ENCODE measurements around the gene CARD9.

Gene CARD9

GRCh38 chr9:136380381-136380780 lies 6.9 kb upstream of the CARD9 start:
- Mint-ChIP-seq H3K9me3 (no peaks in the 10 kb centered on the region), H3K36me3 (peaks cover 9% of the 10 kb centered on the region), H3K27me3 (no peaks in the 10 kb centered on the region), H3K27ac (no peak overlapping the region), H3K4me3 (no peak overlapping the region), H3K4me1 (no peaks in the 10 kb centered on the region)
- no peak for DNase-seq
- CTCF ChIA-PET: no interaction called here

DNA sequence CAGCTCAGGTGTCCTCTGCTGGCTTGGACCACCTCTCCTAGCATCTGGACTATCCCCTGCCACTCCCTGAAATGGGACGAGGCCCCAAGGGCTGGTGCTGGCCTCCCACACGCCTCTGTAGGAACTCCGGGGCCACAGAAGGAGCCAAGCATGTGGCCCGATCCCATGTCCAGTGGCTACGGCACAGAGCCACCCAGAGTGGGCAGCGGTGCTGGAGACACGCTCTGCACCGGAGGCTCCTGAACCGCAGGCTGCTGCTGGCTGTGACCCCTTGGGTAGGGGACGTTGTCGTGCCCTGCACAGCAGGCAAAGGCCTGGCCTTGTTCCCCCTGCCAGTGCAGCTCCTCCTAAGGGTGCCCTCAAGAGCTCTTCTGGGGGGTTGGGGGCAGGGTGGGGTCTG lies 6.4 kb upstream of the CARD9 start:
- H3K4me3 Mint-ChIP-seq: no peak overlapping the region
- no peaks in the 10 kb centered on the region for H3K4me1 Mint-ChIP-seq
- H3K27me3 Mint-ChIP-seq: no peaks in the 10 kb centered on the region
- CTCF ChIA-PET: no interaction called here
- H3K36me3 Mint-ChIP-seq: peaks cover 6% of the 10 kb centered on the region
- H3K27ac Mint-ChIP-seq: no peak overlapping the region
- H3K9me3 Mint-ChIP-seq: no peaks in the 10 kb centered on the region
- DNase-seq: no peak

DNA sequence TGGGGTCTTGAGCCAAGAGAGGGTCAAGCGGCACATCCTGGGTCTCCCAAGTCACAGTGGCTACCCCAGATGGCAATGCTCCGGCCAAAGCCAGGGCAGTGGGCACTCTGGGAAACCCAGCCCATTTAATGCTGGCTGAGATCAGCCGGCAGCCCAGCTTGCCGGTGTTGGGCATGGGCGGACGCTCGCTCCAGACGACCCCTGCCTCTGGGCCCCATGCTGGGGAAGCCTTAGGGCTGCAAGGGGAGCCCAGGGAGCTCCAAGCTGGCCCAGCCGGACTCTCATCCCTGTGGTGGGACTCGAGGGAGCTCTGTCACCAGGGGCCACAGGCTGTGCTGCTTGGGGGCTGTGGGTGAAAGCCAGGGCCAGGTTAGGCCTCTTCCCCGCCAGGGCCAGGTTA lies 5.9 kb upstream of the CARD9 start:
- no peak for DNase-seq
- CTCF ChIA-PET: no interaction called here
- no peaks in the 10 kb centered on the region for H3K4me1 Mint-ChIP-seq
- no peak overlapping the region for H3K27ac Mint-ChIP-seq
- no peak overlapping the region for H3K4me3 Mint-ChIP-seq
- H3K36me3 Mint-ChIP-seq: peaks cover 2% of the 10 kb centered on the region
- no peaks in the 10 kb centered on the region for H3K27me3 Mint-ChIP-seq
- no peaks in the 10 kb centered on the region for H3K9me3 Mint-ChIP-seq

GRCh38 chr9:136379003-136379287 lies 5.5 kb upstream of the CARD9 start:
- no peak for DNase-seq
- CTCF ChIA-PET: no interaction called here
- Mint-ChIP-seq H3K4me3 (no peak overlapping the region), H3K27me3 (no peaks in the 10 kb centered on the region), H3K36me3 (peaks cover 2% of the 10 kb centered on the region), H3K4me1 (no peaks in the 10 kb centered on the region), H3K9me3 (no peaks in the 10 kb centered on the region), H3K27ac (no peak overlapping the region)

DNA sequence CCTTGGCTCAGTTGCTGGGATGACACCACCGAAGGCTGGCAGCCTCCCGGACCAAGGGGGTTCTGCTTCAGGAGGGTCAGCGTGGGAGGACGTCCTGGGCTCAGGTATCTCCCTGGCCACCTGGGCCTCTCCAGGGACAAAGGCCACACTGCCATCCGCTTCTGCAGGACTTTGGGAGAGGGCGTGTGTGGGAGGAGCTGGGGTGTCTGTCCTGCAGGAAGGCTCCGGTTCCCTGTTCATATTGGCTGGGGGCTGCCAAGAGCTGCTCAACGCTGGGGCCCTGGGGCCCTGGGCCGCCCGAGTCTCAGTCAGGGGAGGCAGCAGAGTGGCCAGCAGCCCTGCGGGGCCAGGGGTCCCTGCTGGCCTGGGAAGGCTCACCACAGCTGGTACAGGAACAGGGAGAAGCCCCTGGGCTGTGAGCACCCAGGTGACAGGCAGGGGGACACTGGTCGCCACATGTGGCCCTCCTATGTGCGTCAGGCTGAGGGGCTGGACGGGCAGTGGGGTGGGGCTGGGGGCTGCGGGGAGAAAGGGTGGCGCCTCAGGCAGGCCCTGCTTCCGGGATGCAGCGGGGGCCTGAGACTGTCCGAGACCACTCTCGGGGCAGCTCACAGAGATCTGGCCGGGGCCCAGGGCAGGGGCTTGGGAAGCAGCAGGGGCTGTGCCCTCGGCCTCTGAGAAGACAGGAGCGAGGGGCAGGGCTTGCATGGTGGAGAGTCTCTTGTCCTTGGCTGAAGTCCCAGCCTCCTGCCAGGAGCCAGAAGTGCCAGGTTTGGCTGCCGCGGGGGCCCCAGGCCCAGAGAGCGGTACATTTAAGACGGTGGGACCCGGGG lies 4.9 kb upstream of the CARD9 start:
- no peaks in the 10 kb centered on the region for H3K36me3 Mint-ChIP-seq
- H3K4me3 Mint-ChIP-seq: no peak overlapping the region
- DNase-seq: no peak
- no peaks in the 10 kb centered on the region for H3K27me3 Mint-ChIP-seq
- H3K4me1 Mint-ChIP-seq: no peaks in the 10 kb centered on the region
- CTCF ChIA-PET: no interaction called here
- no peak overlapping the region for H3K27ac Mint-ChIP-seq
- no peaks in the 10 kb centered on the region for H3K9me3 Mint-ChIP-seq

- H3K4me3 Mint-ChIP-seq: no peak overlapping the region
- no peak for DNase-seq
- CTCF ChIA-PET: no interaction called here
- no peaks in the 10 kb centered on the region for H3K4me1 Mint-ChIP-seq
- H3K9me3 Mint-ChIP-seq: no peaks in the 10 kb centered on the region
- no peaks in the 10 kb centered on the region for H3K27me3 Mint-ChIP-seq
- no peaks in the 10 kb centered on the region for H3K36me3 Mint-ChIP-seq
- H3K27ac Mint-ChIP-seq: no peak overlapping the region
These were observed 4.1 kb upstream of the CARD9 start for GRCh38 chr9:136377341-136378169.

DNA sequence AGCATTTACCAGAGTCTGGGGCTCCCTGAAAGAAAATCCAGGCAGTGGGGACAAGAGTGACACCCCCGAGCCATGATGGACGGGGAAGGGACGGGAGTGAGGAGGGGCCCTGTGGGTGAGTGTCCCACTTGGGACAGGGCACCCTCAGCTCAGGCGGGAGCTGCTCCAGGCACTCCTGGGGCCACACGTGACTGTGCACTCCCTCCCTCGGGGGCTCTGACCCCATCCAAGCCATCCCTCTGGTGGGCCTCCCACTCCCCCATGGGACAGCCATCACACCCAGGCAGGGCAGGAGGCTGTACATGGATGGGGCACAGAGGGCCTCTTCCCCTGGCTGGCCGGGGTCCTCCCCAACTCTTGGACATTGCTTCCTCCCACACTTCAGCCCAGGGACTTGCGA lies 3.0 kb upstream of the CARD9 start:
- Mint-ChIP-seq H3K36me3 (no peaks in the 10 kb centered on the region), H3K9me3 (no peaks in the 10 kb centered on the region), H3K4me1 (no peaks in the 10 kb centered on the region), H3K4me3 (no peak overlapping the region), H3K27ac (no peak overlapping the region), H3K27me3 (no peaks in the 10 kb centered on the region)
- CTCF ChIA-PET: no interaction called here
- DNase-seq: no peak

- no peaks in the 10 kb centered on the region for H3K36me3 Mint-ChIP-seq
- no peak overlapping the region for H3K4me3 Mint-ChIP-seq
- no peak overlapping the region for H3K27ac Mint-ChIP-seq
- H3K9me3 Mint-ChIP-seq: no peaks in the 10 kb centered on the region
- no peaks in the 10 kb centered on the region for H3K4me1 Mint-ChIP-seq
- no peaks in the 10 kb centered on the region for H3K27me3 Mint-ChIP-seq
- CTCF ChIA-PET: interaction anchor here (0.6 kb wide), 1 partner anchor 26 kb away, joined by 3 read pairs; no protein-coding TSS in a partner anchor
- DNase-seq: no peak
These were observed 1.6 kb upstream of the CARD9 start for GRCh38 chr9:136375096-136375495.

- CTCF ChIA-PET: no interaction called here
- H3K36me3 Mint-ChIP-seq: no peaks in the 10 kb centered on the region
These were observed 710 bp upstream of the CARD9 start for GRCh38 chr9:136374183-136374575.

GRCh38 chr9:136372561-136373299 lies 739 bp downstream of the CARD9 start:
- Mint-ChIP-seq H3K27ac (no peak overlapping the region), H3K4me3 (no peak overlapping the region), H3K9me3 (no peaks in the 10 kb centered on the region), H3K27me3 (no peaks in the 10 kb centered on the region), H3K36me3 (no peaks in the 10 kb centered on the region), H3K4me1 (no peaks in the 10 kb centered on the region)
- DNase-seq: no peak
- CTCF ChIA-PET: interaction anchor here (0.6 kb wide), 1 partner anchor 32 kb away, joined by 3 read pairs; no protein-coding TSS in a partner anchor

More at GRCh38 chr9:136374183-136374575, 710 bp upstream of the CARD9 start:
- no peak overlapping the region for H3K4me3 Mint-ChIP-seq
- no peak for DNase-seq
- H3K27ac Mint-ChIP-seq: no peak overlapping the region
- H3K27me3 Mint-ChIP-seq: no peaks in the 10 kb centered on the region
- no peaks in the 10 kb centered on the region for H3K4me1 Mint-ChIP-seq
- H3K9me3 Mint-ChIP-seq: no peaks in the 10 kb centered on the region

- DNase-seq: no peak
- Mint-ChIP-seq H3K9me3 (no peaks in the 10 kb centered on the region), H3K27me3 (no peaks in the 10 kb centered on the region), H3K27ac (no peak overlapping the region), H3K4me3 (no peak overlapping the region), H3K4me1 (no peaks in the 10 kb centered on the region), H3K36me3 (no peaks in the 10 kb centered on the region)
- CTCF ChIA-PET: interaction anchor here (0.6 kb wide), 1 partner anchor 32 kb away, joined by 3 read pairs; no protein-coding TSS in a partner anchor
These were observed 1.5 kb downstream of the CARD9 start for GRCh38 chr9:136372006-136372405.

- Mint-ChIP-seq H3K36me3 (no peaks in the 10 kb centered on the region), H3K27ac (no peak overlapping the region), H3K27me3 (no peaks in the 10 kb centered on the region), H3K4me3 (no peak overlapping the region), H3K4me1 (no peaks in the 10 kb centered on the region), H3K9me3 (no peaks in the 10 kb centered on the region)
- DNase-seq: no peak
- CTCF ChIA-PET: no interaction called here
These were observed 2.0 kb downstream of the CARD9 start for GRCh38 chr9:136371533-136371880.

GRCh38 chr9:136370687-136371532 lies 2.6 kb downstream of the CARD9 start:
- Mint-ChIP-seq H3K4me3 (no peak overlapping the region), H3K9me3 (no peaks in the 10 kb centered on the region), H3K27ac (no peak overlapping the region), H3K4me1 (no peaks in the 10 kb centered on the region), H3K36me3 (no peaks in the 10 kb centered on the region), H3K27me3 (no peaks in the 10 kb centered on the region)
- CTCF ChIA-PET: no interaction called here
- DNase-seq: no peak

GRCh38 chr9:136370037-136370436 lies 3.4 kb downstream of the CARD9 start:
- H3K27ac Mint-ChIP-seq: no peak overlapping the region
- no peaks in the 10 kb centered on the region for H3K4me1 Mint-ChIP-seq
- H3K4me3 Mint-ChIP-seq: no peak overlapping the region
- no peaks in the 10 kb centered on the region for H3K27me3 Mint-ChIP-seq
- no peaks in the 10 kb centered on the region for H3K9me3 Mint-ChIP-seq
- H3K36me3 Mint-ChIP-seq: no peaks in the 10 kb centered on the region
- CTCF ChIA-PET: no interaction called here
- no peak for DNase-seq

Measured in activated naive CD4-positive, alpha-beta T cell treated with anti-CD3 and anti-CD28 coated beads, Interleukin-2, amount 10 ng/mL, durations not matched to agents 7 days and 5 days (primary cell).